ENCODE data around the gene SDR42E2. TPM values are rescaled to one million over a fixed set of nuclear protein-coding genes. Genes with fewer than 3 reads are reported as not detected.

The SDR42E2 gene
- total RNA-seq: 0.05 TPM
- polyA plus RNA-seq: 0.14 TPM
- long read RNA-seq, donor 1: 0 reads
- long read RNA-seq, donor 2: 0 reads
- long read RNA-seq, donor 3: 0 reads
- long read RNA-seq, donor 4: 0 reads
- long read RNA-seq, donor 5: 0 reads
- long read RNA-seq, donor 6: 0 reads
- long read RNA-seq, donor 7: 0 reads
- long read RNA-seq, donor 8: 0 reads
- long read RNA-seq, donor 9: 0 reads
- long read RNA-seq, donor 10: 0 reads

DNA sequence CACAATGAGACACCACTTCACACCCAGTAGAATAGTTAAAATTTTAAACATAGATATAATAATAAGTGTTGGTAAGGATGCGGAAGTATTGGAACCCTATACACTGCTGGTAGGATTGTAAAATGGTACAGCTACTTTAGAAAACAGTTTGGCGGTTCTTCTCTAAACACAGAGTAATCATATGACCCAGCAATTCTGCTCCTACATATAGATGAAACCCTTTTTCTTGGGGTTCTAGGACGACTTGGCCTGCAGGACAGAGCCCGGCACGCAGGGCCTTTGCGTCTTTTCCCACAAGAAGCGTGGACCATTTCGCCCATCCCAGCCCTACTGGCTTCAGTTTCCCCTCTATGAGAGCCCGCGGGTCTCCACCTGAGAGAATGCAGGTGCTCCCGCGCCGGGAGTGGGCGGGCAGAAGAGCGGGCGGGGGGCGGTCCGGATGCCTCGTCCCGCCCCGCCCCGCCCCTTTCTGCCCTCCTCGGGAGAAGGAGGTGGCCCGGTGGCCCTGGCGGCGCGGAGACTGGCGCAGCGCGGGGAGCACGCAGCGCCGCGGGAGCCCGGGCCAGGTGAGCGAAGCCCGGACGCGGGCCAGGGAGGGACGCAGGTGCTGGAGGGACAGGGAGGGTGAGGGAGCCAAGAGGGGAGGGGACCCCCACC lies at the start of gene SDR42E2:
Gene SDR42E2 (plus strand): TSS at position 508 of the 657 bp plus-strand sequence. CDS start 3,077 bp downstream, outside the sequence.
- Histone ChIP-seq H3K4me3 (ENCODE audit: low read length in 2 of 2) (peak within 1 kb of the TSS in 1 of 2 donors; percentile 11), H3K4me1 (ENCODE audit: control insufficient read depth in 2 of 2, insufficient read depth in 2 of 2, low read length in 2 of 2) (peaks cover 3 to 5% of the 10 kb centered on the region in 2 donors), H3K27ac (ENCODE audit: low read depth in 1 of 2, low read length in 1 of 2) (no peak within 1 kb of the TSS), H3K36me3 (ENCODE audit: control insufficient read depth in 2 of 2, insufficient read depth in 2 of 2, low read length in 1 of 2) (no peaks in the 10 kb centered on the region), H3K9me3 (ENCODE audit: control insufficient read depth in 2 of 2, insufficient read depth in 1 of 2, low read length in 1 of 2) (no peaks in the 10 kb centered on the region), H3K27me3 (ENCODE audit: control insufficient read depth in 2 of 2, insufficient read depth in 1 of 2, low read length in 1 of 2) (peaks cover 9 to 30% of the 10 kb centered on the region in 2 donors)
- DNase-seq (ENCODE audit: low read depth in 6 of 9, low spot score in 9 of 9): peak in 7 of 9 donors; percentile 15 to 70 (median 43)
- 6% methylated on average over 40 of the region's 40 CpGs for WGBS

DNA sequence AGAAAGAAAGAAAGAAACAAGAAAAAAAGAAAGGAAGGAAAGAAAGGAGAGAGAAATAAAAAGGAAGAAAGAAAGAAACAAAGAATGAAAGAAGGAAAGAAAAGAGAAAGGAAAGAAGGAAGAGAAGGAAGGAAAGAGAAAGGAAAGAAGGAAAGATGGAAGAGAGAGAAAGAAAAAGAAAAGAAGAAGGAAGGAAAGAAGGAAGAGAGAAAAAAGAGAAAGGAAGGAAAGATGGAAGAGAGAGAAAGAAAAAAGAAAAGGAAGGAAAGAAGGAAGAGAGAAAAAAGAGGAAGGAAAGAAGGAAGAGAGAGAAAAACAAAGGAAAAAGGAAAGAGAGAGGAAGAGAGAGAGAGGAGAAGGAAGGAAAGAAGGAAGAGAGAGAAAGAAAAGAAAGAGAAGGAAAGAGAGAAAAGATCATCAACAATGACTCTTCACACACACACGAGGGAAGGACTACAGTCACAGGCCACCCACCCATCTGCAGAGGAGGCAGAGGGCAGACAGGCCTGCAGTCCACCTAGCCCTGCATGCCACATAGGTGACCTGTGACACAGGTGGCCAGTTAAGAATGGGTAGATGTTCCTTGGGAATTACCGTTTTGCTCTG lies 46.1 kb upstream of the SDR42E2 start:
- Histone ChIP-seq H3K4me3 (ENCODE audit: low read length in 2 of 2) (no peak overlapping the region), H3K36me3 (ENCODE audit: control insufficient read depth in 2 of 2, insufficient read depth in 2 of 2, low read length in 1 of 2) (no peaks in the 10 kb centered on the region), H3K9me3 (ENCODE audit: control insufficient read depth in 2 of 2, insufficient read depth in 1 of 2, low read length in 1 of 2) (no peaks in the 10 kb centered on the region), H3K27me3 (ENCODE audit: control insufficient read depth in 2 of 2, insufficient read depth in 1 of 2, low read length in 1 of 2) (no peaks in the 10 kb centered on the region), H3K27ac (ENCODE audit: low read depth in 1 of 2, low read length in 1 of 2) (no peak overlapping the region), H3K4me1 (ENCODE audit: control insufficient read depth in 2 of 2, insufficient read depth in 2 of 2, low read length in 2 of 2) (no peaks in the 10 kb centered on the region)
- DNase-seq (ENCODE audit: low read depth in 6 of 9, low spot score in 9 of 9): no peak
- WGBS: 98% methylated on average over 2 of the region's 2 CpGs

DNA sequence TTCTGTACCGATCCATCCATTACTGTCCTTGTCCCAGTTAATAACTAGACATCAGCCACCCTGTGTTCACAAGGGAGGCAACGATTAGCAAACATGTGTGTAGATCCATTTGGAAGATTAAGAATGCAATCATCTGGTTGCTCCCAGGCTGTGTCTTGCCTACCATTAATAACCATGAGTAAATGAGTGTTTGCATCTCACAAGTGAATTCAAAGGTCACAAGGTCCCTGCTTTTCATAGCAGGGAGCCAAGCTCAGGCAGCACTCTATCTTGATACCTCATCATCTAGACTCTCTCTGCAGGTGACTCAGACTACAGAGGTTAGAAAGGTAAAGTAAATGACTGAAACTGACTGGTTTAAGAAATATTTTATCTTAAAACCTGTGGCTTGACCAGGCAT lies 44.7 kb upstream of the SDR42E2 start:
- DNase-seq (ENCODE audit: low read depth in 6 of 9, low spot score in 9 of 9): no peak
- H3K27ac ChIP-seq (ENCODE audit: low read depth in 1 of 2, low read length in 1 of 2): no peak overlapping the region
- over 99% methylated on average over 2 of the region's 2 CpGs for WGBS

DNA sequence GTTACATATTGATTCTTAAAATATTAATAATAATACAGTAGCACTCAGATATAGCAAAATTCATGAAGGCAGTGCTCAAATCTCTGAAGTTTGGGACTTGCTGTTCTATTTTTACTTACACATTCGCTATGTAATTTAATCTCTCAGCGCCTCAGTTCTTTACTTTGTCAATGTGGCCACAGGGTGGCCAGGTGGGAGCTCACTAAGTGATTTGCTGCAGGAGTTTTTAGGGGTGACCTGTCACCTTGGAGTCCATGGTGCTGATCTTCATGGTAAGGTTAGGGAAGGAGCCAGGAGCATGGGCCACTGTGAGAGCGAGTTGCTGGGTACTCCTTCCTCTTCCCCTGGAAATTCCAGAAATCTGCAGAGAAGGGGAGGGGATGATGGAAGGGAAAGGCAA lies 41.9 kb upstream of the SDR42E2 start:
- H3K27ac ChIP-seq (ENCODE audit: low read depth in 1 of 2, low read length in 1 of 2): no peak overlapping the region
- no peak overlapping the region for H3K4me3 ChIP-seq (ENCODE audit: low read length in 2 of 2)
- no peaks in the 10 kb centered on the region for H3K27me3 ChIP-seq (ENCODE audit: control insufficient read depth in 2 of 2, insufficient read depth in 1 of 2, low read length in 1 of 2)
- DNase-seq (ENCODE audit: low read depth in 6 of 9, low spot score in 9 of 9): no peak
- H3K4me1 ChIP-seq (ENCODE audit: control insufficient read depth in 2 of 2, insufficient read depth in 2 of 2, low read length in 2 of 2): no peaks in the 10 kb centered on the region
- no peaks in the 10 kb centered on the region for H3K36me3 ChIP-seq (ENCODE audit: control insufficient read depth in 2 of 2, insufficient read depth in 2 of 2, low read length in 1 of 2)
- H3K9me3 ChIP-seq (ENCODE audit: control insufficient read depth in 2 of 2, insufficient read depth in 1 of 2, low read length in 1 of 2): no peaks in the 10 kb centered on the region
- WGBS: 98% methylated on average over 3 of the region's 3 CpGs

More for the DNA sequence above, 44.7 kb upstream of the SDR42E2 start:
- Histone ChIP-seq H3K4me3 (ENCODE audit: low read length in 2 of 2) (no peak overlapping the region), H3K4me1 (ENCODE audit: control insufficient read depth in 2 of 2, insufficient read depth in 2 of 2, low read length in 2 of 2) (no peaks in the 10 kb centered on the region), H3K27me3 (ENCODE audit: control insufficient read depth in 2 of 2, insufficient read depth in 1 of 2, low read length in 1 of 2) (no peaks in the 10 kb centered on the region), H3K9me3 (ENCODE audit: control insufficient read depth in 2 of 2, insufficient read depth in 1 of 2, low read length in 1 of 2) (no peaks in the 10 kb centered on the region), H3K36me3 (ENCODE audit: control insufficient read depth in 2 of 2, insufficient read depth in 2 of 2, low read length in 1 of 2) (no peaks in the 10 kb centered on the region)

DNA sequence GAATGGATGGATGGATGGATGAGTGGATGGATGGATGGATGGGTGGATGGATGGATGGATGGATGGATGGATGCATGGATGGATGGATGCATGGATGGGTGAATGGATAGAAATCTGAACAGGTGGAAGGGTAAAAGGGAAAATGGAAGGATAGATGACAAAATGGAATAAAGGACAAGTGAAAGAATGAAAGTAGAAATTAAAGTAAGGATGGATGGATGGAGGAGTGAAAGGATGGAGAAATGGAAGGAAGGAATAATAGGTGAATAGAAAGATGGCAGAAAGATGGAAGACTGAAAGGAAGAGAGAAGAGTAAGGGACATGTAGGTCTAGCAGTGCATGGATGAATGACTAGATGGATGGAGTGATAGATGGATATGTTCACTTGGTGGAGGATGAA lies 40.1 kb upstream of the SDR42E2 start:
- Histone ChIP-seq H3K27me3 (ENCODE audit: control insufficient read depth in 2 of 2, insufficient read depth in 1 of 2, low read length in 1 of 2) (no peaks in the 10 kb centered on the region), H3K27ac (ENCODE audit: low read depth in 1 of 2, low read length in 1 of 2) (no peak overlapping the region), H3K36me3 (ENCODE audit: control insufficient read depth in 2 of 2, insufficient read depth in 2 of 2, low read length in 1 of 2) (no peaks in the 10 kb centered on the region), H3K4me3 (ENCODE audit: low read length in 2 of 2) (no peak overlapping the region), H3K9me3 (ENCODE audit: control insufficient read depth in 2 of 2, insufficient read depth in 1 of 2, low read length in 1 of 2) (no peaks in the 10 kb centered on the region), H3K4me1 (ENCODE audit: control insufficient read depth in 2 of 2, insufficient read depth in 2 of 2, low read length in 2 of 2) (no peaks in the 10 kb centered on the region)
- no peak for DNase-seq (ENCODE audit: low read depth in 6 of 9, low spot score in 9 of 9)

DNA sequence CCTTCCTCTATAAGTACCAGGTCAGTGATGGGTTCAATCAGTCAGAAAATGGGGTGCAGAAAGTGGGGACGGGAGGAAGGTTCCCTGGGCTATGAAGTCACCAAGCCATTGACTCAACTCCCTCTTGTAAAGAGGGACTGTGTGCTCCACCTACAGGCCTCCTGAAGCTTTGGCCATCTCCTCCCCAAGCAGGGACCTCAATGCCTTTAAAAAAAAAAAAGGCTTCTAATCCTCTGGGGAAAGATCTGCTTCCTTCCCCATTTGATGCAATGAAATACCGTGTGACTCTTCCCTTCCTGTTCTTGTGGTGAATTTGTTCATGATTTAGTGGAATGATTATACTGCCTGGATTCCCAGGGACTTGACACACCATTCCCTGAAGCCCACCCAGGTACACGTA lies 39.2 kb upstream of the SDR42E2 start:
- DNase-seq (ENCODE audit: low read depth in 6 of 9, low spot score in 9 of 9): no peak
- Histone ChIP-seq H3K27me3 (ENCODE audit: control insufficient read depth in 2 of 2, insufficient read depth in 1 of 2, low read length in 1 of 2) (no peaks in the 10 kb centered on the region), H3K36me3 (ENCODE audit: control insufficient read depth in 2 of 2, insufficient read depth in 2 of 2, low read length in 1 of 2) (no peaks in the 10 kb centered on the region), H3K27ac (ENCODE audit: low read depth in 1 of 2, low read length in 1 of 2) (no peak overlapping the region), H3K9me3 (ENCODE audit: control insufficient read depth in 2 of 2, insufficient read depth in 1 of 2, low read length in 1 of 2) (no peaks in the 10 kb centered on the region), H3K4me3 (ENCODE audit: low read length in 2 of 2) (no peak overlapping the region), H3K4me1 (ENCODE audit: control insufficient read depth in 2 of 2, insufficient read depth in 2 of 2, low read length in 2 of 2) (no peaks in the 10 kb centered on the region)
- WGBS: 48% methylated on average over 3 of the region's 3 CpGs

DNA sequence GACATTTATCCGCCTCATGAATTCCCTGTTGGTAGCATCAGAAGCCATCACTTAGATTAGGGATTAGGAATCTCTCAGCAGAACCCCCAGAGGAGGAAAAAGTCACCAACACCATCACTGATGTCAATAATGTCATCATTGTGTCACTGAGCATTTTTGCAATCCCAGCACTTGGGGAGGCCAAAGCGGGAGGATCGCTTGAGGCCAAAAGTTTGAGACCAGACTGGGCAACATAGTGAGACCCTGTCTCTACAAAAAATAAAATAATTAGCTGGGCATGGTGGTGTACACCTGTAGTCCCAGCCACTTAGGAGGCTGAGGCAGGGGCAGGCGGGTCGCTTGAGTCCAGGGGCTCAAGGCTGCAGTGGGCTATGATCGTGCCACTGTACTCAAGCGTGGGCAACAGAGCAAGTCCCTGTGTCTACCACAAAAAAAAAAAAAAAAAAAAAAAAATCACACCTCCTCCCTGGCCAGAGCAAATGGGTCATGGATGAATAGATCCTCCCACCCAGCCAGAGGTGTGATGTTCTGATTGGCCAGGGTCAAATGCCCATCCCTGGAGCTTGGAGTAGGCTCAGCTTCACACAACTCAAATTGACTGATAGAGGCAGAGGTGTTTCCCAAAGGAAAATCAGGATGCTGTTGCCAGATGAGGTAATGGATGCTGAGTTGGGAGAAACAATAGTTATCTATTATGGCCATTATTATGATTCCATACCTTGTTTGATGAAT lies 38.4 kb upstream of the SDR42E2 start:
- H3K27me3 ChIP-seq (ENCODE audit: control insufficient read depth in 2 of 2, insufficient read depth in 1 of 2, low read length in 1 of 2): no peaks in the 10 kb centered on the region
- DNase-seq (ENCODE audit: low read depth in 6 of 9, low spot score in 9 of 9): no peak
- no peaks in the 10 kb centered on the region for H3K4me1 ChIP-seq (ENCODE audit: control insufficient read depth in 2 of 2, insufficient read depth in 2 of 2, low read length in 2 of 2)
- no peaks in the 10 kb centered on the region for H3K36me3 ChIP-seq (ENCODE audit: control insufficient read depth in 2 of 2, insufficient read depth in 2 of 2, low read length in 1 of 2)
- no peaks in the 10 kb centered on the region for H3K9me3 ChIP-seq (ENCODE audit: control insufficient read depth in 2 of 2, insufficient read depth in 1 of 2, low read length in 1 of 2)
- no peak overlapping the region for H3K27ac ChIP-seq (ENCODE audit: low read depth in 1 of 2, low read length in 1 of 2)
- no peak overlapping the region for H3K4me3 ChIP-seq (ENCODE audit: low read length in 2 of 2)
- 99% methylated on average over 7 of the region's 7 CpGs for WGBS

DNA sequence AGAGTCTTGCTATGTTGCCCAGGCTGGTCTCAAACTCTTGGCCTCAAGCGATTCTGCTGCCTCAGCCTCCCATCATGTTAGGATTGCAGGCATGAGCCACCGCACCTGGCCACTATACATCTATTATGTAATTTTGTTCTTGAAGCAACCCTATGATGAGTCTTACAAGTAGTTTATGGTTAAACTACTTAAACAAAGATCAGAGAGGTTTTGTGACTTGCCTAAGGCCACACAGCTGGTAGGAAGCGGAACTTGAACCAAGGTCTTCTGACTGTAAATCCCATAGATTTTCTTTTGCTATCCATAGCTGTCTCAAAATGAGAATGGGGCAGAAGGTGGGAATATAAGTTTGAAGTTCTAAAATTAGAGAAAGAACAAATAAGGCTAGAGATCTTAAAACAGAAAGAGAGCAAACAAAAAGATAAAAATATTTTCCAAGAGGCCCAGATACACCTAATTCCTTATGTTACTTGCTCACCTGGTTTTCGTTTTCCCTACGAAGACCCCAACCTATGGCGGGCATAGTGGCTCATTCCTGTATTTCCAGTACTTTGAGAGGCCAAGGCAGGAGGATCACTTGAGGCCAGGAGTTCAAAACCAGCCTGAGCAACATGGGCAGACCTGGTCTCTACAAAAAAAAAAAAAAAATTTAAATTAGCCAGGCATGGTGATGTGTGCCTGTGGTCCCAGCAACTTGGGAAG lies 37.6 kb upstream of the SDR42E2 start:
- Histone ChIP-seq H3K27me3 (ENCODE audit: control insufficient read depth in 2 of 2, insufficient read depth in 1 of 2, low read length in 1 of 2) (no peaks in the 10 kb centered on the region), H3K4me1 (ENCODE audit: control insufficient read depth in 2 of 2, insufficient read depth in 2 of 2, low read length in 2 of 2) (no peaks in the 10 kb centered on the region), H3K4me3 (ENCODE audit: low read length in 2 of 2) (no peak overlapping the region), H3K9me3 (ENCODE audit: control insufficient read depth in 2 of 2, insufficient read depth in 1 of 2, low read length in 1 of 2) (no peaks in the 10 kb centered on the region), H3K27ac (ENCODE audit: low read depth in 1 of 2, low read length in 1 of 2) (no peak overlapping the region), H3K36me3 (ENCODE audit: control insufficient read depth in 2 of 2, insufficient read depth in 2 of 2, low read length in 1 of 2) (no peaks in the 10 kb centered on the region)
- WGBS: 99% methylated on average over 6 of the region's 6 CpGs
- DNase-seq (ENCODE audit: low read depth in 6 of 9, low spot score in 9 of 9): no peak

Measured in thymus (tissue), 14 donors.